Osteoblast (primary cell): ENCODE measurements around the gene CRTC1. TPM values are rescaled to one million over a fixed set of nuclear protein-coding genes. Genes with fewer than 3 reads are reported as not detected.

ENCODE experiments used
- DNase-seq: peaks from one replicate; pipeline ENCODE4 v3.0.0; 2011; ENCODE audit warnings: low spot score, mixed read lengths; ENCODE audit not compliant: insufficient read length; ENCODE audit errors: missing footprints
- H2AFZ ChIP-seq: 2 replicates; pipeline ENCODE4 v1.6.0; 2011; ENCODE audit warnings: mild to moderate bottlenecking, low read length
- H3K27ac ChIP-seq: 2 replicates; pipeline ENCODE4 v1.5.1; 2011; ENCODE audit warnings: mild to moderate bottlenecking, low read depth, low read length, moderate library complexity
- H3K27me3 ChIP-seq: 2 replicates; pipeline ENCODE4 v1.6.0; 2012; ENCODE audit warnings: mild to moderate bottlenecking, control low read depth, inconsistent platforms, low read length, moderate library complexity; ENCODE audit not compliant: insufficient read depth
- H3K36me3 ChIP-seq: 2 replicates; pipeline ENCODE4 v1.5.1; 2011; ENCODE audit warnings: mild to moderate bottlenecking, low read length, control low read depth, moderate library complexity; ENCODE audit not compliant: insufficient read depth
- H3K4me1 ChIP-seq: 2 replicates; pipeline ENCODE4 v1.5.1; 2011; ENCODE audit warnings: mild to moderate bottlenecking, low read length, control low read depth, moderate library complexity; ENCODE audit not compliant: insufficient read depth
- H3K4me2 ChIP-seq: 2 replicates; pipeline ENCODE4 v1.6.0; 2011; ENCODE audit warnings: mild to moderate bottlenecking, low read length; ENCODE audit not compliant: insufficient read depth
- H3K4me3 ChIP-seq: fragments of 200-600 bp; sonication (generic); 3 replicates; pipeline ENCODE4 v1.5.1; 2012; ENCODE audit warnings: mild to moderate bottlenecking, low read length, inconsistent platforms; ENCODE audit not compliant: insufficient read depth
- H3K79me2 ChIP-seq: 2 replicates; pipeline ENCODE4 v1.6.0; 2012; ENCODE audit warnings: mild to moderate bottlenecking, low read length, control low read depth, inconsistent platforms; ENCODE audit not compliant: insufficient read depth
- H3K9me3 ChIP-seq: 2 replicates; pipeline ENCODE4 v1.5.1; 2011; ENCODE audit warnings: low read depth, low read length, control low read depth
- H4K20me1 ChIP-seq: 2 replicates; pipeline ENCODE4 v1.6.0; 2012; ENCODE audit warnings: mild to moderate bottlenecking, low read length, control low read depth; ENCODE audit not compliant: insufficient read depth
- total RNA-seq: library from RNA; depleted of rRNA; stranded (reverse); fragments of >200 nt; gene quantifications from 2 replicates; pipeline ENCODE4 v1.2.3, GENCODE V29; 2012
- TF ChIP-seq, protein P1 (sequence below): IDR thresholded peaks from 2 replicates; pipeline ENCODE4 v1.5.1; 2011; ENCODE audit warnings: mild to moderate bottlenecking, low read depth, low read length, moderate library complexity; ENCODE audit errors: extremely low read depth

CRTC1 gene
- total RNA-seq, 1 donor, result 4.0 TPM

DNA sequence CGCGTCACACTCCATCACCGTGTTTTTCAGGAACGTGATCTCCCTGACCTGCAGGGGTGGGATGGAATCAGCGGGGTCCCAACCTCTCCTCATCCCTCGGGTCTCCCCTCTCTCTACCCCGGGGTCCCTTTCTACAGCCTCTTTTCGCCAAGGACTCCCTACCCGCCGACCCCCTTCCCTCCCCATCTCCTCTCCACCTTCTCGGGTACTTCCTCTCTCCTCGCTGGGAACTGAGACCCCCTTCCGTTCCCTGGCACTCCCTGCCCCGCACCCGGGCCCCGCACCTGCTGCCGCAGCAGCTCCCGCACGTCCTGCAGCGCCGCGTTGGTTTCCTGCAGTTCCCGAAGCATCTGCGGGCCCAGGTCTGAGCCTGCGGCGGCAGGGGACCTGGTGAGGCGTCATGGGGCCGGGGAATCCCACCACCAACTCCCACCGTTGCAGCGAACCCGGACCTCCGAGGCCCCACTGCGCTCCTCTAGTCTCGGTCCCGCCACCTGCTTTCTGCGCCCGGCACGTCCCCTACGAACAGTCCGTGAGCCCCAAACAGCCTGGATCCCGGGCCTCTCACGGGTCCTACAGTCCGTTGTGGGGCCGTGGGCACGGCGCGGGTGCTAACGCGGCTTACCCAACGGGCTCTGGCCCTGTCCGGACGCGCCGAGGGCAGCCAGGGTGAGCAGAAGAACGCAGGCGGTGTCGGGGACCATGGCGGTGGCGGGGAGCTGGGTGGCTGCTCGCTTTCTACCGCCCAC is 107.3 kb downstream of the CRTC1 start, which contains the start of gene COMP:
TSS of gene COMP (minus strand) at position 740 of the 749 bp plus-strand sequence. CDS start at position 704, 36 bp downstream.
- H3K27ac ChIP-seq, result no peak within 1 kb of the TSS
- H3K4me2 ChIP-seq, result peak within 1 kb of the TSS; percentile 69
- H4K20me1 ChIP-seq, result no peaks in the 10 kb centered on the region
- H2AFZ ChIP-seq, result peak within 1 kb of the TSS; percentile 59
- peak within 1 kb of the TSS; percentile 53 for H3K4me3 ChIP-seq
- peak; percentile 90 for DNase-seq
- no peaks in the 10 kb centered on the region for H3K79me2 ChIP-seq
- TF ChIP-seq, protein P1, sequence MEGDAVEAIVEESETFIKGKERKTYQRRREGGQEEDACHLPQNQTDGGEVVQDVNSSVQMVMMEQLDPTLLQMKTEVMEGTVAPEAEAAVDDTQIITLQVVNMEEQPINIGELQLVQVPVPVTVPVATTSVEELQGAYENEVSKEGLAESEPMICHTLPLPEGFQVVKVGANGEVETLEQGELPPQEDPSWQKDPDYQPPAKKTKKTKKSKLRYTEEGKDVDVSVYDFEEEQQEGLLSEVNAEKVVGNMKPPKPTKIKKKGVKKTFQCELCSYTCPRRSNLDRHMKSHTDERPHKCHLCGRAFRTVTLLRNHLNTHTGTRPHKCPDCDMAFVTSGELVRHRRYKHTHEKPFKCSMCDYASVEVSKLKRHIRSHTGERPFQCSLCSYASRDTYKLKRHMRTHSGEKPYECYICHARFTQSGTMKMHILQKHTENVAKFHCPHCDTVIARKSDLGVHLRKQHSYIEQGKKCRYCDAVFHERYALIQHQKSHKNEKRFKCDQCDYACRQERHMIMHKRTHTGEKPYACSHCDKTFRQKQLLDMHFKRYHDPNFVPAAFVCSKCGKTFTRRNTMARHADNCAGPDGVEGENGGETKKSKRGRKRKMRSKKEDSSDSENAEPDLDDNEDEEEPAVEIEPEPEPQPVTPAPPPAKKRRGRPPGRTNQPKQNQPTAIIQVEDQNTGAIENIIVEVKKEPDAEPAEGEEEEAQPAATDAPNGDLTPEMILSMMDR, result no peak
- H3K27me3 ChIP-seq, result peaks cover 45% of the 10 kb centered on the region
- no peaks in the 10 kb centered on the region for H3K36me3 ChIP-seq
- H3K4me1 ChIP-seq, result peaks cover 2% of the 10 kb centered on the region
- H3K9me3 ChIP-seq, result no peaks in the 10 kb centered on the region

DNA sequence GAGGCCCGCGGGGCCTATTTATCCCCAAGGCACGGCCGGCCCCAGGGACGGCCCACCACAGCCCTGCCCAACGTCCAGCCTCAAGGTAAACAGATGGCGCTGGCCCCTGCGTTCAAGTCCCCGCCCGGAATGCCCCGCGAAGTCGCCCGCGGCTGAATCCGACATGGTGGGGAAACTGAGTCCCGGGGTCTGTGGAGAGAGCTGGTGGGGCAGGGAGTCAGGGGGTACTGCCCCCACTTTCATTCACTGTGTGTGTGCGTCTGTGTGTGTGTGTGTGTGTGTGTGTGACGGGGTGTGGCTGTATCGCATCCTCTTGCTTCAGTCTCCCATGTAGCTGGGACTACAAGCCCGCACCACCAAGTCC is 107.8 kb downstream of the CRTC1 start:
- H3K4me1 ChIP-seq, result peaks cover 8% of the 10 kb centered on the region
- TF ChIP-seq, protein P1, result no peak
- no peaks in the 10 kb centered on the region for H3K79me2 ChIP-seq
- H3K27me3 ChIP-seq, result peaks cover 45% of the 10 kb centered on the region
- H4K20me1 ChIP-seq, result no peaks in the 10 kb centered on the region
- H3K4me2 ChIP-seq, result peak overlapping the region; percentile 69
- peak overlapping the region; percentile 53 for H3K4me3 ChIP-seq
- H3K36me3 ChIP-seq, result no peaks in the 10 kb centered on the region
- no peaks in the 10 kb centered on the region for H3K9me3 ChIP-seq
- no peak for DNase-seq
- no peak overlapping the region for H2AFZ ChIP-seq
- no peak overlapping the region for H3K27ac ChIP-seq

DNA sequence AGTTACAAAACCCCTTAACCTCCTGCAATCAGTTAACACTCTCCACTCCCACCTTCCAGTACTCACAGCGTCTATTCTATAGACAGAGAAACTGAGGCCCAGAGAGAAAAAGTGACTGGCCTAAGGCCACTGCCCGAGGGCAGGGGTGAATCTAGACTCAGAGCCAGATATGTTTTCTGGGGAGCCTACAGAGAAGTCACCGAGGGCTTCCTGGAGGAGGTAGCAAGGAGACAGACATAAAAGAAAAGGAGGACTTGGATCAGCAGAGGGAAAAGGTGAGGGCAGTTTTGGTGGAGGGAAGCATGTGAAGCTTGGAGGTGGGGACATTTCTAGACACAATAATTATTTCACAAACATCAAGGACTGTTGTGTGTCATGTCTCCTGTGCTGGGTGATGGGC is 109.2 kb downstream of the CRTC1 start:
- no peaks in the 10 kb centered on the region for H4K20me1 ChIP-seq
- peaks cover 9% of the 10 kb centered on the region for H3K4me1 ChIP-seq
- no peak overlapping the region for H2AFZ ChIP-seq
- no peak overlapping the region for H3K4me3 ChIP-seq
- H3K4me2 ChIP-seq, result no peak overlapping the region
- H3K9me3 ChIP-seq, result no peaks in the 10 kb centered on the region
- H3K36me3 ChIP-seq, result no peaks in the 10 kb centered on the region
- H3K27ac ChIP-seq, result no peak overlapping the region
- peaks cover 49% of the 10 kb centered on the region for H3K27me3 ChIP-seq
- no peaks in the 10 kb centered on the region for H3K79me2 ChIP-seq
- DNase-seq, result peak; percentile 57
- TF ChIP-seq, protein P1, result no peak

DNA sequence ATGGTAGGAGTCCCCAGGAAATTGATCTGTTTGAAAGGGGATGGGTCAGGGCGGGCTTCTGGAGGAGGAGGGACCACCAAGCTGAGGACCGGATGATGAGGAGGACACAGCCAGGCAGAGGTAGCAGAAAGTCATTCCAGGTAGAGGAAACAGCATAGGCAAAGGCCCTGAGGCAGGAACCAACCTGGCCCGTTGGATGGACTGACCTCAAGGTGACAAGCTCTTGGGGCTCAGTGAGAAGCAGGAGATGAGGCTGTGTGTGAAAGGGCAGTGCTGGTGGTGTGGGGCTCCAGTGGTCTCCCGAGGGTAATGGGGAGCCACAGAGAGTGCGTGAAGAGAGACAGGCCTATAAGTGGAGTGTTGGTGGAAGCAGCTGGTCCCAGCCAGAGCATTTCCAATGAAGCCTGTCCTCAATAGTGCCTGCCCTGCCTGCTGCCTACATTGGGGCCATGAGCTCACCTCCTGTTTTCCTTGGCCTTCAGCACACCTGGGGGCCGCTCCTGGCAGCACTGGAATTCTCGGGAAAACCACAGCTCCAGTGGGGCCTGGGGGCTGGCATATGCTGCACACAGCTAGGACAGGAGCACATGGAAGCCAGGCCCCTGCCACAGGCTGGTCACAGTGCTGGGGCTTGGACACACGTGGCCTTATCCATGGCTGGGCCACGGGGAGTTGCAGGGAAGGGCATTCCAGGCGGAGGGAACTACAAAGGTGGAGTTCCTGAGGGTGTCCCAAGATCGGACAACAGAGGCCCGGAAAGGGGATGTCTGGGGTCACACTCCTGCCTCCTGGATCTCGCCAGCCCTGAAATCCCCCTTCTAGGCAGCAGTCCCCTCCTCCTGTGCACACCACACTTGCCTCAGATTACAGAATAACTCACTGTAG is 109.9 kb downstream of the CRTC1 start:
- Histone ChIP-seq H3K9me3 (no peaks in the 10 kb centered on the region), H3K4me2 (no peak overlapping the region), H3K36me3 (no peaks in the 10 kb centered on the region), H3K4me1 (peaks cover 9% of the 10 kb centered on the region), H2AFZ (no peak overlapping the region), H3K27ac (no peak overlapping the region), H3K79me2 (no peaks in the 10 kb centered on the region), H4K20me1 (no peaks in the 10 kb centered on the region), H3K27me3 (peaks cover 49% of the 10 kb centered on the region), H3K4me3 (no peak overlapping the region)
- peak; percentile 69 for DNase-seq
- TF ChIP-seq, protein P1, result no peak
